ENCODE measurements around the gene C1orf210.

C1orf210 gene

DNA sequence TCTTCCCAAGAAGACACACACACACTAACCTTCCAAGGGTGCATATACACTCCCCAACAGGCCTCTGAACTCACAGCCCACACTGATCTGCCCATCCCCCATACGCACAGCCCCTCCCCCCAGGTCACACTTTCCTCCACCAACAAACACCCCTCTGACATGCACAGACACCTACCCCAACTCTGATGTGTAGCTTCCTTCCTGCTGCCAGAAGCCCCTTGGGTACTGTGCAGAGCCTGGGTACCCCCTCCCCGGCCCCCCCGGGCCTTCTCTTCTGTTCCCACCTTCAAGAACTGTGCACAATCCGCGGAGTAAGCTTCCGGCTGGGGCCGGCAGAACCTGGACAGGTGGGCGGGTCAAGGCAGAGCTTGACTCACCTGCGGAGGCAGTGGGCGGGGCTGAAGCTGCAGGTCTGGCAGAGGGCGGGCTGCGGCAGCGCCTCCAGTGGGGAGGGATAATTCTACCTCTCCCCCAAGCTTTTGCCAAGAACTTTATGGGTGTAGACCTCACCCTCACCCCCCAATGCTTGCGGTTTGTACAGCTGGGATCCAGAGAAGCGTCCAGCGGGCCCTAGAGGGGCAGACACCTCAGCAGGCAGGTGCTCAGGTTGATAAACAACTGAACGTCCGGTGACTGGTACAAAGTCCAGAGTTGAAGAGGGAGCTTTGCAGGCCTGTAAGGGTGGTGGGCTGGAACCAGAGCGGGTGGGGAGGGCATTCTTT, at the start of gene C1orf210:
TSS of gene C1orf210 (minus strand) at position 313 of the 722 bp plus-strand sequence. CDS start 2,311 bp downstream, outside the sequence.
- Histone ChIP-seq H3K27me3 (ENCODE audit: control insufficient read depth in 1 of 2, insufficient read depth in 2 of 2, low read length in 2 of 2) (no peaks in the 10 kb centered on the region), H3K27ac (ENCODE audit: low read depth, low read length) (no peak within 1 kb of the TSS), H3K36me3 (ENCODE audit: insufficient read depth, low read length) (no peaks in the 10 kb centered on the region), H3K9ac (ENCODE audit: low read length) (no peak within 1 kb of the TSS), H3K4me1 (ENCODE audit: insufficient read depth, low read length) (no peaks in the 10 kb centered on the region), H3K9me3 (ENCODE audit: low read length) (no peaks in the 10 kb centered on the region), H3K4me3 (ENCODE audit: low read depth in 1 of 2, low read length in 2 of 2) (no peak within 1 kb of the TSS)

DNA sequence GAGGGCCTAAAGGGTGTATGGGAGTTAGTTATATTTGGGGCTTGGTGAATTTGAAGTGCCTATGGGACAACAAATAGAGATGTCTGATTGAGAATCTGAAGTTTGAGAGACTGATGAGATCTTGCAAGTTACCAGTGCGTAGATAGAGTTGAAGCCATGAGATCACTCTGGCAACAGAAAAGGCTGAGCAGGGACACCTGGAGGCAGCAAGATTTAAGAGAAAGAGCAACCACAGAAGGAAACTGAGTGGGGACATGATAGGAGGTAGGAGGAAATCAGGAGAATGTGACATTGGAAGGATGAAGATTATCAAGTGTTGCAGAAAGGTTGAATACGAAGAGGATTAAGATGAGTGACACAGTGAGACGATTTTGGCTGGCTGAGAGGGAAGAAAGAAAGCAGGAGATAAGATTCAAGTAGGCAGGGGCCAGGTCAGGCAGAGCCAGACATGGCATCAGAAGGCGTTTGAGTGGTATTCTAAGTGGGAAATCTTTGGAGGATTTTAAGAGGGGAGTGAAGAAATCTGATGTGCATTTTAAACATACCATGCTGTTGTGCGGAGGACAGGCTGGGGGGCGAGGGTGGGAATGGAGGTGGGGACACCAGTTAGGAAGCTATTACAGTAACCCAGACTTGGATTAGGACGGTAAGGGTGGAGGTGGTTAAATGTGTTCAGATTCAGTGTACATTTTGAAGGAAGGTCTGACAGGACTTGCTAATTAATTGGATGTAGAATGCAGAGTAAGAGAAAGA, 49.2 kb upstream of the C1orf210 start:
- no peak overlapping the region for H3K27ac ChIP-seq (ENCODE audit: low read depth, low read length)
- H3K4me3 ChIP-seq (ENCODE audit: low read depth in 1 of 2, low read length in 2 of 2) = no peak overlapping the region
- no peaks in the 10 kb centered on the region for H3K9me3 ChIP-seq (ENCODE audit: low read length)
- H3K9ac ChIP-seq (ENCODE audit: low read length) = no peak overlapping the region
- no peaks in the 10 kb centered on the region for H3K36me3 ChIP-seq (ENCODE audit: insufficient read depth, low read length)
- no peaks in the 10 kb centered on the region for H3K4me1 ChIP-seq (ENCODE audit: insufficient read depth, low read length)
- no peaks in the 10 kb centered on the region for H3K27me3 ChIP-seq (ENCODE audit: control insufficient read depth in 1 of 2, insufficient read depth in 2 of 2, low read length in 2 of 2)

DNA sequence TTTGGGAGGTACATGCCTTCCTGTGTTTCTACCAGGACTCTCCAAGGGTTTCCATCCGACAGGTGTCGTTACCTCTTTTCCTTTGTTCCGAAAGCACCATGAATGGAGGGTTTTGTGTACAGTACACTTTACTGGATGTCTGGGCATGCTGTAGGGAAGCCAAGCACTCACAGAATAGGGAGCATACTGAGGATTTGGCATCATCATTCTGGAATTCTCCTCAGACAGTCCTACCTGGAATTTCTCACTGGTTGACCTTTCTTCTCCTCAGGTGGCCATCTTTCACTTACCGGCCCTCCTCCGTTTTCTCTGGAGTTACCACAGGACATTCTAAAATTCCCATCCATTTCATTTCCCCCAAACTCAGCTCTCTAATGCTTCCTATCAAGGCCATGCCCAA, 46.3 kb upstream of the C1orf210 start:
- Histone ChIP-seq H3K27me3 (ENCODE audit: control insufficient read depth in 1 of 2, insufficient read depth in 2 of 2, low read length in 2 of 2) (no peaks in the 10 kb centered on the region), H3K27ac (ENCODE audit: low read depth, low read length) (no peak overlapping the region), H3K9me3 (ENCODE audit: low read length) (peaks cover 5% of the 10 kb centered on the region), H3K4me3 (ENCODE audit: low read depth in 1 of 2, low read length in 2 of 2) (no peak overlapping the region), H3K4me1 (ENCODE audit: insufficient read depth, low read length) (no peaks in the 10 kb centered on the region), H3K9ac (ENCODE audit: low read length) (no peak overlapping the region), H3K36me3 (ENCODE audit: insufficient read depth, low read length) (no peaks in the 10 kb centered on the region)

DNA sequence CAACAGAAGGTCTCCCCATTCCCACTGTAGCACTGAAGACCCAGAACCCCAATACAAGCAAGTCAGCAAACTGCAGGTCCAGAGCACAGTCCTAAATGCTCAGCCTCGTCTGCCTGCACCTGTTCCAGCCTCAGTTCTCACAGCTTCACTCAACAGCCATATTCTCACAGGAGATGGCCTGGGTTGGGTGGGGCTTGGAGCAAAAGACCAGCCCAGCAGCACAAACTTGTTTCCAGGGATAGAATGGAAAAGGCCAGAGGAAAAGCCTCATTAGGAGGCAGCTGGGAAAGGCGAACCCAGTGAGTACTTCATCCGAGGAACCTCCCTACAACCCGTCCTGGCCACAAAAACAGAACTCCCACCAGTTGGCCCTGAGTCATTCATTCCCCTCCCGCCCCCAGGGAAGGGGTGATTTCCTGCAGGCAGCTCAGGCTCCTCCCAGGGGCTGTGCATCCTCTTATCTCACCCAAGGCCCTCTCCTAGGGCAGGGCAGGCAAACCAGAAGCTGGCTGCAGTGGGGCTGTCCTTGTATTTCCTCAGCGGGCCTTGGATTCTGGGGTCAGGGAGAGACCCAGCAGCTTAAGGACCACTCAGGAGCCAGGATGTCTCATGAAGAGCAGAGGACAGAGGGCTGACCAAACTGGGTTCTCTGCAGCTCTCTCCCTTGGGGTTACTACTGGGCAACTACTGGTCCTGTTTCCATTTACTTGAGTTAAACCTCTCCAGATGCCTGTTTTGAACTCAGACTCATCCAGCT, 44.8 kb upstream of the C1orf210 start:
- H3K4me3 ChIP-seq (ENCODE audit: low read depth in 1 of 2, low read length in 2 of 2) = no peak overlapping the region
- H3K4me1 ChIP-seq (ENCODE audit: insufficient read depth, low read length) = no peaks in the 10 kb centered on the region
- peaks cover 5% of the 10 kb centered on the region for H3K9me3 ChIP-seq (ENCODE audit: low read length)
- H3K9ac ChIP-seq (ENCODE audit: low read length) = no peak overlapping the region
- no peak overlapping the region for H3K27ac ChIP-seq (ENCODE audit: low read depth, low read length)
- no peaks in the 10 kb centered on the region for H3K36me3 ChIP-seq (ENCODE audit: insufficient read depth, low read length)
- H3K27me3 ChIP-seq (ENCODE audit: control insufficient read depth in 1 of 2, insufficient read depth in 2 of 2, low read length in 2 of 2) = no peaks in the 10 kb centered on the region

DNA sequence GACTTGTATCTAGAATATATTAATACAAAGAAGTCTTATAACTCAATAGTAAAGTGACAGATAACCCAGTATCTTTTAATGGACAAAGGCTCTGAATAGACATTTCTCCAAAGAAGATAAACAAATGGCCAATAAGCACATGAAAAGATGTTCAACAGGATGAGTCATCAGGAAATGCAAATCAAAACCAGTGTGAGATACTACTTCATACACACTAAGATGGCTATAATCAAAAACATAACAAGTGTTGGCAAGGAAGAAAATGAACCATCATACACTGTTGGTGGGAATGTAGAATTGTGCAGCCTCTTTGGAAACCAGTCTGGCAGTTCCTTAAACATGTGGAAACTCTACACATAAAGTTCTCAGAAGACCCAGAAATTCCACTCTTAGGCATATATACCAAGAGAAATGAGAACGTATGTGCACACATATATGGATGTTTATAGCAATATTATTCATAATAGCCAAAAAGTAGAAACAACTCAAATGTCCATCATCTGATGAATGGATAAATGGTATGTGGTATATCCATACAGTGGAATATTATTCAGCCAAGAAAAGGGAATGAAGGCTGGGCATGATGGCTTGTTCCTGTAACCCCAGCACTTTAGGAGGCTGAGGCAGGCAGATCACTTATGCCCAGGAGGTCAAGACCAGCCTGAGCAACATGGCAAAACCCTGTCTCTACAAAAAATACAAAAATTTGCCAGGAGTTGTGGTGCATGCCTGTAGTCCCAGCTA, 42.3 kb upstream of the C1orf210 start:
- Histone ChIP-seq H3K4me3 (ENCODE audit: low read depth in 1 of 2, low read length in 2 of 2) (no peak overlapping the region), H3K9me3 (ENCODE audit: low read length) (peaks cover 5% of the 10 kb centered on the region), H3K36me3 (ENCODE audit: insufficient read depth, low read length) (no peaks in the 10 kb centered on the region), H3K27me3 (ENCODE audit: control insufficient read depth in 1 of 2, insufficient read depth in 2 of 2, low read length in 2 of 2) (no peaks in the 10 kb centered on the region), H3K27ac (ENCODE audit: low read depth, low read length) (no peak overlapping the region), H3K9ac (ENCODE audit: low read length) (no peak overlapping the region), H3K4me1 (ENCODE audit: insufficient read depth, low read length) (no peaks in the 10 kb centered on the region)

DNA sequence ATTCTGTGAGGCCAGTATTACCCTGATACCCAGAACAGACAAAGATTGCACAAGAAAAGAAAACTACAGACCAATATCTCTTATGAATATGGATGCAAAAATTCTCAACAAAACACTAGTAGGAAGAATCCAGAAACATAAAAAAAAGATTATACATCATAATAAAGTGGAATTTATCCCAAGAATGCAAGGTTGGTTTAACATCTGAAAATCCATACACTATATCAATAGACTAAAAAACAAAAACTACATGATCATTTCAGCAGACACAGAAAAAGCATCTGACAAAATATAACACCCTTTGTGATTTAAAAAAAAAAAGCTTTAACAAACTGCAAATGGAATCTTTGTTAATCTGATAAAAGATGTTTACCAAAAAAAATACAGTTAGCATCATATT, 40.0 kb upstream of the C1orf210 start:
- H3K36me3 ChIP-seq (ENCODE audit: insufficient read depth, low read length) = no peaks in the 10 kb centered on the region
- no peaks in the 10 kb centered on the region for H3K27me3 ChIP-seq (ENCODE audit: control insufficient read depth in 1 of 2, insufficient read depth in 2 of 2, low read length in 2 of 2)
- no peaks in the 10 kb centered on the region for H3K4me1 ChIP-seq (ENCODE audit: insufficient read depth, low read length)
- no peak overlapping the region for H3K9ac ChIP-seq (ENCODE audit: low read length)
- H3K9me3 ChIP-seq (ENCODE audit: low read length) = peaks cover 5% of the 10 kb centered on the region
- H3K4me3 ChIP-seq (ENCODE audit: low read depth in 1 of 2, low read length in 2 of 2) = no peak overlapping the region
- no peak overlapping the region for H3K27ac ChIP-seq (ENCODE audit: low read depth, low read length)

DNA sequence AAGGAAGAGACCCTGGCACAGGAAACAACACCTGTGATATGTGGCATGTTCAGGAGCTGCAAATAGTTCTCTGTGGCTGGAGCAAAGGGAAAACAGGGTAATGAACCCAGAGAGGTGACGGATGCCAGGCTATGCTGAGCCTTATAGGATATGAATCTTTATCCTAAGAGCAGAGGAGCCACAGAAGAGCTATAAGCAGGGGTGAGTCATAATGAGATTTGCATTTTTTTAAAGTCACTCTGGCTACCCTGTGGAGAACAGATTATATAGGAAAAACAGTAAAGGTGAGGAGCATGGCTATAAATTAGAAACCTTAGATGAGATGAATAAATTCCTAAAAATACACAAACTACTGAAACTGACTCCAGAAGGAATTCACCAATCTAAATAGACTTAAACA, 39.4 kb upstream of the C1orf210 start:
- H3K4me3 ChIP-seq (ENCODE audit: low read depth in 1 of 2, low read length in 2 of 2) = no peak overlapping the region
- peaks cover 5% of the 10 kb centered on the region for H3K9me3 ChIP-seq (ENCODE audit: low read length)
- no peaks in the 10 kb centered on the region for H3K4me1 ChIP-seq (ENCODE audit: insufficient read depth, low read length)
- H3K27ac ChIP-seq (ENCODE audit: low read depth, low read length) = no peak overlapping the region
- H3K27me3 ChIP-seq (ENCODE audit: control insufficient read depth in 1 of 2, insufficient read depth in 2 of 2, low read length in 2 of 2) = no peaks in the 10 kb centered on the region
- H3K9ac ChIP-seq (ENCODE audit: low read length) = no peak overlapping the region
- no peaks in the 10 kb centered on the region for H3K36me3 ChIP-seq (ENCODE audit: insufficient read depth, low read length)

DNA sequence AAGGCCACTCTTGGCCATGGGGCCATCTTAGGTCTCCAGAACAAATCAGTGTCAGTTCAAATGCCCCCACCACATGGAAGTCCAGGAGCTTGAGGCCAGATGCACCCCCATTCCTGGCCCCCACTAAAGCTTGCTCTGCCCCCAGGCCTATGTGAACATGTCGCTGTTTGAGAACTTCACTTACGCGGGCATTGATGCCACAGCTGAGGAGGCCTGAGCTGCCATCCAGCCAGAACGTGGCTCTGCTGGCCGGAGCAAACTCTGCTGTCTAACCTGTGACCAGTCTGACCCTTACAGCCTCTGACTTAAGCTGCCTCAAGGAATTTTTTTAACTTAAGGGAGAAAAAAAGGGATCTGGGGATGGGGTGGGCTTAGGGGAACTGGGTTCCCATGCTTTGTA, 37.1 kb upstream of the C1orf210 start:
- Histone ChIP-seq H3K27me3 (ENCODE audit: control insufficient read depth in 1 of 2, insufficient read depth in 2 of 2, low read length in 2 of 2) (no peaks in the 10 kb centered on the region), H3K27ac (ENCODE audit: low read depth, low read length) (no peak overlapping the region), H3K4me1 (ENCODE audit: insufficient read depth, low read length) (no peaks in the 10 kb centered on the region), H3K9me3 (ENCODE audit: low read length) (no peaks in the 10 kb centered on the region), H3K9ac (ENCODE audit: low read length) (no peak overlapping the region), H3K4me3 (ENCODE audit: low read depth in 1 of 2, low read length in 2 of 2) (no peak overlapping the region), H3K36me3 (ENCODE audit: insufficient read depth, low read length) (no peaks in the 10 kb centered on the region)

DNA sequence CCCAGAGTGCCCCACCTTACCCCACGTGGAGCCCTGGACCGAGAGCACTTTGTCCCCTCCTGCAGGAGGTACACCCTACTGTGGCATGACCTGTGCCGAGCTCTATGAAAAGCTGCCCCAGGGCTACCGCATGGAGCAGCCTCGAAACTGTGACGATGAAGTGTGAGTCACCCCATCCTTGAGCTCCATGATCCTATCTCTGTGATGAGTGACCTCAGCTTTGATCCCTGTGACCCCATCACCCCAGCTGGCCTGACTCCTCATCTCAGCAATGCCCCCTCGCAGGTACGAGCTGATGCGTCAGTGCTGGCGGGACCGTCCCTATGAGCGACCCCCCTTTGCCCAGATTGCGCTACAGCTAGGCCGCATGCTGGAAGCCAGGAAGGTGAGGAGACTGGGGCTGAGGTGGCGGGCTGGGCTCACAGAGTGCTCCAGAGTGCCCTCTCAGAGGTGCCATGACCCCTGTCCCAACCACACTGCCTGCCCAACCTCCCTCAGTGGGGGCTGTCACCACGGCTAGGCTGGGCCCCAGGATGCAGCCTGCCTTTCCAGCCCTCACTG, 36.0 kb upstream of the C1orf210 start:
- no peak overlapping the region for H3K27ac ChIP-seq (ENCODE audit: low read depth, low read length)

DNA sequence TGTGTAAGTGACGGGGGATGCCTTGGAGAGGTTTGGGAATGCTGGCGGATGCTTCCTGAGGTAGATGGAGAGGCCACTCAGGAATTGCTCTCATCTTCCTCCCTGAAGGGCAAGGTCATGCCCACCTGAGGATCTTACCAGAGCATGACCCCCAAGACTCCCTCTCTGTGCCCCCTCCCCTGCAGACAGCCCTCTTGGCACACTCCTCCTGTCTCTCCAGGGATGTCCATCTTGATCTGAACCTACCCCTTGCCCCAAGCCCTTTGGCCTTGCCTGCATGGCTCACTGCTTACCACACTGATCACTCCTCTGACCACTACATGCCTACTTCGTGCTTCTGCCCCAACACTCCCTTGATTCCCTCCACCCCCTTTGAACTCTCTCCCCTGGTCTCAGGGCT, 34.4 kb upstream of the C1orf210 start:
- no peaks in the 10 kb centered on the region for H3K4me1 ChIP-seq (ENCODE audit: insufficient read depth, low read length)
- no peak overlapping the region for H3K4me3 ChIP-seq (ENCODE audit: low read depth in 1 of 2, low read length in 2 of 2)
- no peak overlapping the region for H3K9ac ChIP-seq (ENCODE audit: low read length)
- no peaks in the 10 kb centered on the region for H3K36me3 ChIP-seq (ENCODE audit: insufficient read depth, low read length)
- H3K9me3 ChIP-seq (ENCODE audit: low read length) = no peaks in the 10 kb centered on the region
- no peaks in the 10 kb centered on the region for H3K27me3 ChIP-seq (ENCODE audit: control insufficient read depth in 1 of 2, insufficient read depth in 2 of 2, low read length in 2 of 2)
- no peak overlapping the region for H3K27ac ChIP-seq (ENCODE audit: low read depth, low read length)

More for the DNA sequence above, 36.0 kb upstream of the C1orf210 start:
- Histone ChIP-seq H3K4me1 (ENCODE audit: insufficient read depth, low read length) (no peaks in the 10 kb centered on the region), H3K9me3 (ENCODE audit: low read length) (no peaks in the 10 kb centered on the region), H3K36me3 (ENCODE audit: insufficient read depth, low read length) (no peaks in the 10 kb centered on the region), H3K9ac (ENCODE audit: low read length) (no peak overlapping the region), H3K4me3 (ENCODE audit: low read depth in 1 of 2, low read length in 2 of 2) (no peak overlapping the region), H3K27me3 (ENCODE audit: control insufficient read depth in 1 of 2, insufficient read depth in 2 of 2, low read length in 2 of 2) (no peaks in the 10 kb centered on the region)

DNA sequence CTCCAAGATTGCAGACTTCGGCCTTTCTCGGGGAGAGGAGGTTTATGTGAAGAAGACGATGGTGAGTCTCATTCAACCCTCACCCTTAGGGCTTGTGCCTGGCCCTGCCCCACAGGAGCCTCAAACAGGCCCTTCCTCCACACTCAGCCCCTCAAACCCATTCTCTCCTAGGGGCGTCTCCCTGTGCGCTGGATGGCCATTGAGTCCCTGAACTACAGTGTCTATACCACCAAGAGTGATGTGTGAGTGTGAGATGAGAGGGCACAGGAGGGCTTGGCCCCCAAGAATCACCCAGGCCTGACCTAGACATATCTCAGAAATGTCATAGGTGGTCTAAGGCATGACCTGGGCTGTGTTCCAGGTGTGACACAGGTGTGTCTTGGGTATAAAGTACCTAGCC, 33.9 kb upstream of the C1orf210 start:
- no peaks in the 10 kb centered on the region for H3K27me3 ChIP-seq (ENCODE audit: control insufficient read depth in 1 of 2, insufficient read depth in 2 of 2, low read length in 2 of 2)
- H3K36me3 ChIP-seq (ENCODE audit: insufficient read depth, low read length) = no peaks in the 10 kb centered on the region
- no peaks in the 10 kb centered on the region for H3K4me1 ChIP-seq (ENCODE audit: insufficient read depth, low read length)
- no peak overlapping the region for H3K27ac ChIP-seq (ENCODE audit: low read depth, low read length)
- H3K9ac ChIP-seq (ENCODE audit: low read length) = no peak overlapping the region
- H3K9me3 ChIP-seq (ENCODE audit: low read length) = no peaks in the 10 kb centered on the region
- H3K4me3 ChIP-seq (ENCODE audit: low read depth in 1 of 2, low read length in 2 of 2) = no peak overlapping the region
